Mesendoderm (in vitro differentiated cells): ENCODE measurements around the gene FAHD1.

Experiments
- DNase-seq: peaks from one replicate; pipeline ENCODE4 v3.0.0; 2013
- H2AK5ac ChIP-seq: 2 replicates; pipeline ENCODE4 v1.6.1; 2013; ENCODE audit warnings: low read length, inconsistent platforms
- H2BK120ac ChIP-seq: 2 replicates; pipeline ENCODE4 v1.6.1; 2013; ENCODE audit warnings: low read depth, mild to moderate bottlenecking, low read length, moderate library complexity, mixed read lengths
- H2BK15ac ChIP-seq: replicated peaks from 2 replicates; pipeline ENCODE4 v1.6.1; 2013; ENCODE audit warnings: low read depth, mild to moderate bottlenecking, moderate library complexity
- H2BK5ac ChIP-seq: 2 replicates; pipeline ENCODE4 v1.6.1; 2013; ENCODE audit warnings: low read length, inconsistent platforms
- H3K18ac ChIP-seq: 2 replicates; pipeline ENCODE4 v1.6.1; 2013; ENCODE audit warnings: mild to moderate bottlenecking, low read length, mixed read lengths
- H3K23ac ChIP-seq: one replicate; pipeline ENCODE4 v1.6.1; 2013; ENCODE audit warnings: low read length
- H3K27ac ChIP-seq: 2 replicates; pipeline ENCODE4 v1.5.1; 2013; ENCODE audit warnings: low read depth, mild to moderate bottlenecking, inconsistent platforms, low read length, moderate library complexity
- H3K27me3 ChIP-seq: 2 replicates; pipeline ENCODE4 v1.6.1; 2013; ENCODE audit warnings: low read length, control low read depth, mild to moderate bottlenecking, inconsistent platforms; ENCODE audit not compliant: insufficient read depth, poor library complexity
- H3K36me3 ChIP-seq: 2 replicates; pipeline ENCODE4 v1.6.1; 2013; ENCODE audit warnings: low read length, inconsistent platforms; ENCODE audit not compliant: control insufficient read depth, insufficient read depth
- H3K4ac ChIP-seq: one replicate; pipeline ENCODE4 v1.6.1; 2013; ENCODE audit warnings: low read depth, mild to moderate bottlenecking, low read length, moderate library complexity
- H3K4me1 ChIP-seq: 2 replicates; pipeline ENCODE4 v1.6.1; 2013; ENCODE audit warnings: low read depth, low read length, inconsistent platforms; ENCODE audit not compliant: control insufficient read depth
- H3K4me2 ChIP-seq: 2 replicates; pipeline ENCODE4 v1.6.1; 2013; ENCODE audit warnings: low read length
- H3K4me3 ChIP-seq: 2 replicates; pipeline ENCODE4 v1.5.1; 2013; ENCODE audit warnings: mild to moderate bottlenecking, low read length
- H3K56ac ChIP-seq: one replicate; pipeline ENCODE4 v1.6.1; 2013; ENCODE audit warnings: low read length
- H3K79me1 ChIP-seq: 2 replicates; pipeline ENCODE4 v1.6.1; 2013; ENCODE audit warnings: low read length, inconsistent platforms
- H3K79me2 ChIP-seq: 2 replicates; pipeline ENCODE4 v1.6.1; 2013; ENCODE audit warnings: mild to moderate bottlenecking, low read length; ENCODE audit not compliant: control insufficient read depth, insufficient read depth
- H3K9ac ChIP-seq: 2 replicates; pipeline ENCODE4 v1.6.1; 2013; ENCODE audit warnings: low read length, inconsistent platforms
- H4K5ac ChIP-seq: one replicate; pipeline ENCODE4 v1.6.1; 2013; ENCODE audit warnings: low read length
- H4K8ac ChIP-seq: one replicate; pipeline ENCODE4 v1.6.1; 2013; ENCODE audit warnings: low read depth, mild to moderate bottlenecking, control low read depth, low read length, moderate library complexity
- WGBS: extraction: QIAGEN DNeasy Blood & Tissue Kit; methylation state at CpG from one replicate; pipeline ENCODE4 v1.1.7; 2013; ENCODE audit warnings: low lambda C conversion rate, missing lambda C conversion rate; ENCODE audit not compliant: insufficient coverage; ENCODE audit errors: extremely low coverage; 5-methylcytosine and 5-hydroxymethylcytosine counted together

Gene FAHD1

GRCh38 chr16:1788095-1788707, 38.8 kb upstream of the FAHD1 start:
- H3K56ac ChIP-seq, result no peak overlapping the region
- H3K18ac ChIP-seq, result no peak overlapping the region
- H3K9ac ChIP-seq, result no peak overlapping the region
- no peak for DNase-seq
- no peak overlapping the region for H4K5ac ChIP-seq
- no peak overlapping the region for H4K8ac ChIP-seq
- no peaks in the 10 kb centered on the region for H3K4me1 ChIP-seq
- H3K79me2 ChIP-seq, result peaks cover 22% of the 10 kb centered on the region
- H2BK5ac ChIP-seq, result no peak overlapping the region
- no peak overlapping the region for H2BK15ac ChIP-seq
- no peak overlapping the region for H3K4me3 ChIP-seq
- peaks cover 2% of the 10 kb centered on the region for H3K36me3 ChIP-seq
- H3K4me2 ChIP-seq, result no peak overlapping the region
- H3K27ac ChIP-seq, result no peak overlapping the region
- H2AK5ac ChIP-seq, result no peak overlapping the region
- H3K27me3 ChIP-seq, result no peaks in the 10 kb centered on the region
- H2BK120ac ChIP-seq, result no peak overlapping the region
- no peak overlapping the region for H3K4ac ChIP-seq
- H3K23ac ChIP-seq, result no peak overlapping the region
- H3K79me1 ChIP-seq, result peaks cover 13% of the 10 kb centered on the region
- WGBS, result no CpG with 5 or more reads among the region's 38 CpGs

GRCh38 chr16:1788708-1789100, 38.3 kb upstream of the FAHD1 start:
- no peak for DNase-seq
- Histone ChIP-seq H3K18ac (no peak overlapping the region), H3K56ac (no peak overlapping the region), H3K79me1 (peaks cover 11% of the 10 kb centered on the region), H3K23ac (no peak overlapping the region), H2BK120ac (no peak overlapping the region), H4K8ac (no peak overlapping the region), H3K36me3 (peaks cover 2% of the 10 kb centered on the region), H3K27ac (no peak overlapping the region), H2BK15ac (no peak overlapping the region), H3K79me2 (peaks cover 19% of the 10 kb centered on the region), H3K4me2 (no peak overlapping the region), H3K9ac (no peak overlapping the region), H3K4me1 (no peaks in the 10 kb centered on the region), H3K27me3 (no peaks in the 10 kb centered on the region), H4K5ac (no peak overlapping the region), H2AK5ac (no peak overlapping the region), H2BK5ac (no peak overlapping the region), H3K4ac (no peak overlapping the region), H3K4me3 (no peak overlapping the region)
- WGBS, result no CpG with 5 or more reads among the region's 19 CpGs

GRCh38 chr16:1789643-1790045, 37.4 kb upstream of the FAHD1 start:
- Histone ChIP-seq H4K8ac (no peak overlapping the region), H3K27me3 (no peaks in the 10 kb centered on the region), H3K79me1 (peaks cover 11% of the 10 kb centered on the region), H3K4me1 (no peaks in the 10 kb centered on the region), H3K4me3 (no peak overlapping the region), H3K27ac (no peak overlapping the region), H2AK5ac (no peak overlapping the region), H3K36me3 (peaks cover 2% of the 10 kb centered on the region), H2BK5ac (no peak overlapping the region), H4K5ac (no peak overlapping the region), H3K9ac (no peak overlapping the region), H2BK15ac (no peak overlapping the region), H3K23ac (no peak overlapping the region), H3K18ac (no peak overlapping the region), H3K56ac (no peak overlapping the region), H3K4me2 (no peak overlapping the region), H3K4ac (no peak overlapping the region), H3K79me2 (peaks cover 13% of the 10 kb centered on the region), H2BK120ac (no peak overlapping the region)
- DNase-seq, result no peak
- no CpG with 5 or more reads among the region's 25 CpGs for WGBS

- Histone ChIP-seq H3K4me3 (no peak overlapping the region), H2BK5ac (no peak overlapping the region), H3K4me1 (no peaks in the 10 kb centered on the region), H3K27me3 (no peaks in the 10 kb centered on the region), H3K23ac (no peak overlapping the region), H3K79me1 (peaks cover 8% of the 10 kb centered on the region), H2AK5ac (no peak overlapping the region), H2BK120ac (no peak overlapping the region), H4K8ac (no peak overlapping the region), H3K4me2 (no peak overlapping the region), H3K27ac (no peak overlapping the region), H3K4ac (no peak overlapping the region), H3K36me3 (peaks cover 2% of the 10 kb centered on the region), H2BK15ac (no peak overlapping the region), H3K79me2 (peaks cover 10% of the 10 kb centered on the region), H4K5ac (no peak overlapping the region), H3K56ac (no peak overlapping the region), H3K18ac (no peak overlapping the region), H3K9ac (no peak overlapping the region)
- no peak for DNase-seq
- WGBS, result no CpG with 5 or more reads among the region's 15 CpGs
Measured at GRCh38 chr16:1790261-1790610, 36.8 kb upstream of the FAHD1 start.

- H4K5ac ChIP-seq, result no peak overlapping the region
- H3K27ac ChIP-seq, result no peak overlapping the region
- no CpG with 5 or more reads among the region's 44 CpGs for WGBS
- no peaks in the 10 kb centered on the region for H3K27me3 ChIP-seq
- DNase-seq, result no peak
- no peak overlapping the region for H3K23ac ChIP-seq
- H3K79me2 ChIP-seq, result peaks cover 5% of the 10 kb centered on the region
- no peak overlapping the region for H3K4me3 ChIP-seq
- no peak overlapping the region for H2BK120ac ChIP-seq
- H3K79me1 ChIP-seq, result peaks cover 6% of the 10 kb centered on the region
- H2BK5ac ChIP-seq, result no peak overlapping the region
- no peak overlapping the region for H3K56ac ChIP-seq
- H3K4ac ChIP-seq, result no peak overlapping the region
- no peak overlapping the region for H2AK5ac ChIP-seq
- H3K4me2 ChIP-seq, result no peak overlapping the region
- H3K18ac ChIP-seq, result no peak overlapping the region
- no peak overlapping the region for H2BK15ac ChIP-seq
- no peak overlapping the region for H4K8ac ChIP-seq
- H3K4me1 ChIP-seq, result no peaks in the 10 kb centered on the region
- H3K36me3 ChIP-seq, result peaks cover 2% of the 10 kb centered on the region
- H3K9ac ChIP-seq, result no peak overlapping the region
Measured at GRCh38 chr16:1790611-1791255, 36.3 kb upstream of the FAHD1 start.
